ENCODE data around the gene PLA2G15.

Gene PLA2G15

DNA sequence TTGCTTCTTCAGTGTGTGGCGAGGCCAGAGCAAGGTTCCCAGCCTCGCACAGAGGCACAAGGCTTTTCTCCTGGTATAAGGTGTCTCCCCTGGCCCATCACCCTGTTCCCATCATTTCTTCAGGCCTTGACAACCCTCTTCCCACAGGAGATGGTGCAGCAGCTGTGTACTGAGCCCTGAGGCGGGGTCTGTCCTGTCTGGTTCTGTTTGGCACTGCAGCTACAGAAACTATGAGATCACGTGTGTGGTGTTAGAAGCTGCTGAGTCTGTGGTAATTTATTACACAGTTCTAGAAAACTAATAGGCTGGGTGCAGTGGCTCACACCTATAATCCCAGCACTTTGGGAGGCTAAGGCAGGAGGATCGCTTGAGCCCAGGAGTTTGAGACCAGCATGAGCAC is 7.2 kb downstream of the PLA2G15 start:
- DNase-seq (ENCODE audit: low spot score): no peak

DNA sequence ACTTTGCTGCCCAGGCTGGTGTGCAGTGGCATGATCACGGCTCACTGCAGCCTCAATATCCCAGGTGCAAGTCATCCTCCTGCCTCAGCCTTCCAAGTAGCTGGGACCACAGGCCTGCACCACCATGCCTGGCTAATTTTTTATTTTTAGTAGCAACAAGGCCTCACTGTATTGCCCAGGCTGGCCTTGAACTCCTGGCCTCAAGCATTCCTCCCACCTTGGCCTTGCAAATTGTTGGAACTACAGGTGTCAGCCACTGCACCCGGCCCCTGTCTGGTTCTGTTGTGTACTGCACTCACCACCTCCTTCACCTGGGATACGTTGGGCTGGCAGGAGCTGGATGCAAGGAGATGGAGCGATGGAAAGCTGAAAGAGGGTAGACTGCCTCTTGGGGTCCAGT is 8.5 kb downstream of the PLA2G15 start:
- DNase-seq (ENCODE audit: low spot score): no peak

DNA sequence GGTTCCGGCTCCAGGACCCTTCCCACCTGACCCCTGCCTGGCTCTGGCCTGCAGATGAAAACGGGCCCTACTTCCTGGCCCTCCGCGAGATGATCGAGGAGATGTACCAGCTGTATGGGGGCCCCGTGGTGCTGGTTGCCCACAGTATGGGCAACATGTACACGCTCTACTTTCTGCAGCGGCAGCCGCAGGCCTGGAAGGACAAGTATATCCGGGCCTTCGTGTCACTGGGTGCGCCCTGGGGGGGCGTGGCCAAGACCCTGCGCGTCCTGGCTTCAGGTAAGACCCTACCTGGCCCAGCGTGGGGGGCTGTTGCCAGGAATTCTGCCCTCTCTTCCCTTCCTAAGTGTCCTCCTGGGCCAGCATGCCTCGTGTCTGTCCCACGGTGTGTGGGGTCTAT is 10.5 kb downstream of the PLA2G15 start:
- DNase-seq (ENCODE audit: low spot score): no peak

DNA sequence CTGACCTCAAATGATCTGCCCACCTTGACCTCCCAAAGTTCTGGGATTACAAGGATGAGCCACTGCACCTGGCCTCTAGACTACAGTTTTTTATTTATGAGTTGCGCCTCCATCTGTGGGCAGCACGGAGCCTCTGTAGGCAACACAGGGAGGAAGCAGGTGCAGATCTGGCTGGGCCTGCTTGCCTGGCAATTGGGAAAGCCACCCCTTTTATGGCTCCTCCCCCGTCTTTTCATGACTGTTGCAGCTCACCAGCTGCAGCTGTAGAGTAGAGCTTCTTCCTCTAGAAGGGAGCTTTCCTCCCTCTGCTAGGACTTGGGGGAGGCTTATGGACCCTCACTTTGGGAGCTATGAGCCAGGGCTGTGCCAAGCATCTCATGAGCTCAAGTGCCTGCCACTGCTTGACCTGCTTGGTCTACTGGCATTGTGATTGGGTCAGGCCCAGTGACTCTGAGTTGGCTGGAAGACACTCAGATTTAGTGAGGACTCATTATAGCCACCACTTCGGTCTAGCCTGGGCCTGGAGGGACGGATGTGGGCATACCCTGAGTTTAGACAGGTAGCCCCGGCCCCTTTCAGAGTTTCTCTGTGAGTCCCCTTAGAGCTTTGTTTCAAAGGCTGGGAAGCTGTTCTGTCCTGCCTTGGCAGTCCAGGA is 12.2 kb downstream of the PLA2G15 start:
- no peak for DNase-seq (ENCODE audit: low spot score)

DNA sequence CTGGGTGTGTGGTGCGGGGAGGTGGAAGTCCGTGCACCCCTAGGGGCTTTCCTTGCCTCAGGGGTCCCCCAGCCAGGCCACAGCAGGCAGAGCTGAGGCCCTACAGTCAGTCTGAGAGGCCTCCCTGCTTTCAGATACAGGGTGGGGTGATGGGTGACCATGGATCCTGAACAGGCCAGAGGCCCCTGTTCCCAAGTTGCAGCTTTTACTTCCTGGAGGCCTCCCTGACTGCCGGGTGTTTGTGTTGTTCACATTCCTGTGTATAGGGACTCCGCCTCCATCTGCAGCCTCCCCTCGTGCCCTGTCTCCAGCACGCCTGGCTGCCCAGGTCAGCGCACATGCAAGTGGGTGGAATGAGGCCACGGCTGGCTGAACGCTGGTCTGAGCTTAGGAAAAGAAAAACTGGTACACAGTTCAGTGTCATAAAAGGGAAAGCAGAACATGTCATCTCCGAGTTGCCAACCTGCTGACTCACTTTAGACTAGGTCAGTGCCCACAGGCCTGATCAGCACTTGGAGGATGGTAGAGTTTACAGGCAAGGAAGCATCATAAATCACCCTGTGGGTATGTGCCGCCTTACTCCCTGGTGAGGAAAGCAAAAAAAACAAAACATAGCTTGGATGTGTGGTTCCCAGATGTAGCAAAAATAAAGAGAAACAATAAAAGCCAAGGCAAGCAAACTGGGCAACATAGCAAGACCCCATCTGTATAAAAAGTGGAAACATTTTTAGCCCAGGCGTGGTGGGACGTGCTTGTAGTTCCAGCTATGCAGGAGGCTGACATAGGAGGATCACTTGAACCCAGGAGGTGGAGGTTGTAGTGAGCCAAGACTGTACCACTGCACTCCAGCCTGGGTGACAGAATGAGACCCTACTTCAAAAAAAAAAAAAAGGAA is 13.0 kb downstream of the PLA2G15 start:
- no peak for DNase-seq (ENCODE audit: low spot score)

DNA sequence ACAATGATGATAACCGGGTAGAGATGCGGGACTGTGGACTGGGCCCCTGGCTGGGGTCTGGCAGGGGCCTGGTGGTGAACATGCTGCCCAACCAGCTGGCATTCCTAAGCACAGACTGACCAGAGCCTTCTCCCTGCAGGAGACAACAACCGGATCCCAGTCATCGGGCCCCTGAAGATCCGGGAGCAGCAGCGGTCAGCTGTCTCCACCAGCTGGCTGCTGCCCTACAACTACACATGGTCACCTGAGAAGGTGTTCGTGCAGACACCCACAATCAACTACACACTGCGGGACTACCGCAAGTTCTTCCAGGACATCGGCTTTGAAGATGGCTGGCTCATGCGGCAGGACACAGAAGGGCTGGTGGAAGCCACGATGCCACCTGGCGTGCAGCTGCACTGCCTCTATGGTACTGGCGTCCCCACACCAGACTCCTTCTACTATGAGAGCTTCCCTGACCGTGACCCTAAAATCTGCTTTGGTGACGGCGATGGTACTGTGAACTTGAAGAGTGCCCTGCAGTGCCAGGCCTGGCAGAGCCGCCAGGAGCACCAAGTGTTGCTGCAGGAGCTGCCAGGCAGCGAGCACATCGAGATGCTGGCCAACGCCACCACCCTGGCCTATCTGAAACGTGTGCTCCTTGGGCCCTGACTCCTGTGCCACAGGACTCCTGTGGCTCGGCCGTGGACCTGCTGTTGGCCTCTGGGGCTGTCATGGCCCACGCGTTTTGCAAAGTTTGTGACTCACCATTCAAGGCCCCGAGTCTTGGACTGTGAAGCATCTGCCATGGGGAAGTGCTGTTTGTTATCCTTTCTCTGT is 14.0 kb downstream of the PLA2G15 start:
- DNase-seq (ENCODE audit: low spot score): no peak

DNA sequence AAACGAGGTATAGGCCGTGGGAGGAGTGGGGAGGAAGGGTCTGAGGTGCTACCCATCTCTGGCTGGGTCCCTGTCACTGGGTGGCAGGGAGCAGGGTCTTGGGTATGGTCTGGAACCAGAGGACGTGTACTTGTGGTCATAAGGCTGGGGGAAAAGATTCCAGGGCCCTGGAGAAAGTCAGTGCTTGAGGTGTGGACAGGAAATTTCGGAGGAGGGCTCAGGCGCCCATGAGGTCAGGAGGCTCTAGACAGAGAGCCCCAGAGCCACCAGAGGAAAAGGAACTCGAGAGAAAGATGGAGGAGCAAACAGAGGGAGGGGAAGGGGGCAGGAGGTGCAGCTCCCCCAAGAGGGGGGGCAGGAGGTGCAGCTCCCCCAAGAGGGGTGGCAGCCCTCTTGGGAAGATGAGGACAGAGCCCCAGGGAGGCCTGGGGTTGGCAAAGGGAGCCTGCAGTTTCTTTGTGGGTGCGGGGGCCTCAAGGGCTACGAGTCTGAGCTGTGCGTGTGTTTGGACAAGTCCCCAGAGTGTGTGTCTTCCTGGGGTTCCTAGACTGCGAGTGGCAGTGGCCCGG is 18.5 kb downstream of the PLA2G15 start:
- DNase-seq (ENCODE audit: low spot score): no peak

DNA sequence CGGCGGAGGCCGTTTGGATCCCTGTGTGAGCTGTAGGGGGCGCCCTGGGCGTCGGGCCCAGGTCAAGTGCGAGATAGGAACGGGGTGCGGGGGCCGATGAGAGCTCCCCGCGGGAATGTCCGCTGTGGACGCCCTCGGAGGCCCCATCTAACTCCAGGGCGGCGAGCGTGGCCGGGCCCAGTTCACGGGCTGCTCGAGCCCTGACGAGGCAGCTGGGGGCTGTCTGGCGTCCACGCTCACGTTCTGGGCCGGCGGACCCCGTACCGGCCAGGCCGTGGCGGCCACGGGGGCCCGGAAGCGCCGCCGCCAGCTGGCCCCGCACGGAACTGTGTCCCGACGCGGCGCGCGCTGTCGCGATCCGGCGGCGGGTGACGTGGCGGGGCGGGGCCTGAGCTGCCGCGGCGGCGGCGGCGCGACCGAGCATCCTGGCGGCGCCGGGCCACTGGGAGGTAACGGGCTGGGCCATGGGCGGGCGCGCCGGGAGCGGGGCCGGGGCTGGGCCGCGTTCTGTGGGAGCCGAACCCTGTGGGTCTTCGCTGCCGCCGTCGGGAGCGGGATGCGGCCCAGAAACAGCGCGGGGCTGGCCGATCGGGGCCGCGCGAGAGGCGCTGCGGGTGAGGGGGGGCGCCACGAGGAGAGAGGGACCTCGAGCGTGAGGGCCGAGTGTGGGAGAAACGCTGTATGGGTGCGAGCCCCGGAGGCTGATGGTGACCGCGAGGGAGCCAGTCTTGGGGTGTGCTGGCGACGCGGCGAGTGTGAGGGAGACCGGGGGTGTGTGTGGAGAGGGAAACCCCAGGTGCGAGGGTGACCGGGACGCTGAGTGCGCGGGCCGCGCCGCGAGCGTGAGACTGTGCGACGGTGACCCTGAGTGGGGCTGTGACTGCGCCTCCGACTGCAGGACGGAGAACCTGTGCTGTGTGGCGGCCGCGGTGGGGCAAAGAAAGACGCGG is 19.2 kb downstream of the PLA2G15 start, which contains the start of gene SLC7A6:
Gene SLC7A6, plus strand, starts transcription at position 399 of the 950 bp plus-strand sequence. CDS start 10,201 bp downstream, outside the sequence.
- DNase-seq (ENCODE audit: low spot score): peak; percentile 89

DNA sequence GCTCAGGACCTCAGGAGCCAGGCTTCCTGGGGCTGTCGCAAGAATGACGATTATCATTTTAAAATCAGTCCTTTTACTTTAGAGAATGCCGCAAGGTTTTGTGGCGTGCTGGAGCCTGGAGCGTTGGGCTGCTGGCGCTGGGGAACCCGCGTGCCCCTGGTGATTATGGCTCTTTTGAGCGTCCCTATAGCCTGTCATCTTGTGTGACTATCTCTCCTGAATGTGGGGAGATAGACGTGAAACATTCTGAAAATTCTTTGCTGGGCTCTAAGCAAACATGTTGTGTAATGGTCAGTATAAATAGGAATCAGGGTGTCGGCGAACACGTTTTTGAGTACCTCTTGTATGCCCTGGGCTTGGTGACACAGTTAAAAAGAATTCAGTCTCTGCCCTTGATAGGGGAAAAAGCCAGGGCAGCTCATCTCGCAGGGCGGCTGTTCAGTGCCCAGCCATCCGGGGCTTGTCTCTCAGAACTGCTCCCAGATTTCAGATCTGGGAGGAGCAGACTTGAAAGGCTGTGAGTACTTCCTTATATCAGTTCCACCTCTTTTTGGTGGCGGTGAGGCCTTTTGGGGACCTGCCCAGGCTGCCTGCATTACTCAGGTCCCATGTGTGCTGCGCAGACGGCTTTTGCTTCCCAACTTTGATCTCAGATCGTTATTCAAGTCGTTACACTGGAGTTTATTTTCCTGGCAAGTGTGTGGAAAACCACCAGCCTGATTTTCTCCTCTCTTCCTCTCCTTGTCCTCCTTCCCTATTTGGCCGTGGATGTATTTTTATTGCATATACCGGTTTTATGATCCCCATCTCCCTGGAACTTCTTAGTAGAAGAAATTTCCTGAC is 20.1 kb downstream of the PLA2G15 start:
- DNase-seq (ENCODE audit: low spot score): no peak

DNA sequence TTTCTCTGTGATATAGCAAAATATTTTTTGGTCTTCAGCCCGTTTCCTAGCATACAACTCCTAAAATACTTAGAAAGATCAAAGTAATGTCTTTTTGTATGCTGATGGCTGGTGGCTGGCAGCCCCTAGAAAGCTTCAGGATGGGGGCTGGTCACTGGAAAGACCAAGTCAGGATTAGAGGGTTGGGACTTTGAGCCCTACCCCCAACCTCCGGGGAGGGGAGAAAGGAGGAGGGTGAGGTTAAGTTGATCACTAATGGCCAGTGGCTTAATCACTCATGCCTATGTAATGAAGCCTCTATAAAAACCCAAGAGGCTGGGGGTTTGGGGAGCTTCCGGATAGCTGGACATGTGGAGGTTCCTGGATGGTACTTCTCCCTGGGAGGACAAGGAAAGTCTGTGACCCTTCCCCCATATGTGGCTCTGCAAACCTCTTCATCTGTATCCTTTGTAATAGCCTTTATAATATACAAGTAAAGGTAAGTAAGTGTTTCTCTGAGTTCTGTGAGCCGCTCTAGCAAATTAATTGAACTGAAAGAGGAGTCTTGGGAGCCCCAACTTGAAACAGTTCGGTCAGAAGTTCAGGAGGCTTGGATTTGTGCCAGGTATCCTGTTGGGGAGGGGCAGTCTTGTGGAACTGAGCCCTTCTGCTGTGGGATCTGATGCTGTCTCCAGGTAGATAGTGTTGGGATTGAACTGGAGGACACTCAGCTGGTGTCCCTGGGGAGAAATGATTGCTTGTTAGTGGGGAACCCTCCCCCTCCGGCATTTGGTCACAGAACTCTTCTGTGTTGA is 22.6 kb downstream of the PLA2G15 start:
- DNase-seq (ENCODE audit: low spot score): no peak

DNA sequence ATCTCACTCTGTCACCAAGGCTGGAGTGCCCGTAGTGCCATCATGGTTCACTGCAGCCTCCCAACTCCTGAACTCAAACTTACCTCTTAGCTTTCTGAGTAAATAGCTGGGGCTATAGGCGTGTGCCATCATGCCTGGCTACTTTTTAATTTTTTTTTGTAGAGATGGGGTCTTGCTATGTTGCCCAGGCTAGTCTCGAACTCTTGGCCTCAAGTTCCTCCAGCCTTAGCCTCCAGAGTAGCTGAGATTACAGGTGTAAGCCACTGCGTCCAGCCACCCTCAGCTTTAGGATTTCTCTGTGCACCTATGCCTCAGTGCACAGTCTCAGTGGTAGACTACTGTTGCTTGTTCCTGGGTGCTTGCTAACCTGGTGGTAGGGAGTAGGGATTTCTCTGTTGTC is 24.6 kb downstream of the PLA2G15 start:
- no peak for DNase-seq (ENCODE audit: low spot score)

DNA sequence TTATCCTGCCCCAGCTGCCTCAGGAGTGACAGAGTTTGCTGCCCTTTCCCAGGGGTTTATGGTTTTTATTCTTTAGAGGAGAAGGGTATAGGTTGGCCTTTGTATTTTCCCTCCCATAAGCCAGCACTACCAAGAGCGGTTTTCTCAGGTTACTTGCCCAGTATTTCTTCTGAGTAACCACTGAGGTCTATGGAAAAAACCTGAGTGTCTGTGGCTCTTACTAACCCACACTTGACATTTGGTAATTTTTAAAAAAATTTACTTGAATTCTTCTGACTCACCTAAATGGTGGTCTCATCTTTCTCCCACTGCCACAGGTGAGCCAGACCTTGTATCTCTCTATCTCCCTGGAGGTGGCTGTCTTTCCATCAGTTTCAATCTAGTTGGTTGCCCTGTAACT is 25.2 kb downstream of the PLA2G15 start:
- no peak for DNase-seq (ENCODE audit: low spot score)

DNA sequence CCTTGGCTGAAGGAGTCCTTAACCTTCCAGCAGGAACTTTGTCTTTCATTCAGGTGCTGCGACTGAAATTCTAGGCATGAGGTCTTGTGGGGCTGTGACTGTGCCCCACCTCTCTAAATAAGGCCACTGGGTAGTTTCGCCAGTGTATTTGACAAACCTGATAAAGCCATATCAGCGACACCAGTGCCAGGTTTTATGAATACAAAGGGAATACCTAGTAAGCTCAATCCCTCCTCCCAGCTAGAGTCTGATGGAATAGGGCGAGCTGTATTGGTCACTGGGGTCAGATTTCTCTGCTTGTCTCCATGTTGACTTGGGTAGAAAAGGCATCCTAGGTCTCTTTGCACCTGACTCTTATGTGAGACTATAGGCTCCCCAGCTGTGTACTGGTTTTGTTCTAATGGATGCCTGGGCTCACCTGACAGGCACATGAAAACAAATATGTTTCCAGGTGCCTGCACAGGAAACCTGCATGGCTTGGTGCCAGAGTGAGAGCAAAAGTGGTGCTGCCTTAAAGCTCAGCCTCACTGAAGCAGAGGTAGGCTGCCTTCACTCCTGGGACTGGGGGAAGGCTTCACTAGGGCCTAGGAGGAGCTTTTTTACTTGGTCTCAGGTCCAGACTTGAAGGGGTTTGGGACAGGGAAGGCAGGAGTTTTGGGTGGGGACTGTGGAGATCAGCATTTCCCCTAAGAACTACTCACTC is 27.5 kb downstream of the PLA2G15 start:
- no peak for DNase-seq (ENCODE audit: low spot score)

DNA sequence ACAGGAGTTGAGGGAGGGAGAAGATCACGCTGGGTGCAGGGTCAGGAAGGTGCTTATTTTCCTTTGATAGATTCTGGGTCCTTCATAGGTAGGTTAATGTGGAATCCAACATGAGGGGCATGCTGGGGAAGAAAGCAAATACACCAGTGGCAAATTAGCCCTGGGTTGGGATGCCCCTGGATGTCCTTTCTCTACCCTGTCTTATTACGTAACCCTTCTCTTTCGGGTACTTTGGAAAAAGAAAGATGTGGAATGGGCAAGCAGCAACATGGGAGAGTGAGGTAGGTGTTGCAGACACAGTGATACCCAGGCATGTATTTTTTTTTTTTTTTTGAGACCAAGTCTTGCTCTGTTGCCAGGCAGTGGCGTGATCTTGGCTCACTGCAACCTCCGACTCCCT is 28.3 kb downstream of the PLA2G15 start:
- no peak for DNase-seq (ENCODE audit: low spot score)

DNA sequence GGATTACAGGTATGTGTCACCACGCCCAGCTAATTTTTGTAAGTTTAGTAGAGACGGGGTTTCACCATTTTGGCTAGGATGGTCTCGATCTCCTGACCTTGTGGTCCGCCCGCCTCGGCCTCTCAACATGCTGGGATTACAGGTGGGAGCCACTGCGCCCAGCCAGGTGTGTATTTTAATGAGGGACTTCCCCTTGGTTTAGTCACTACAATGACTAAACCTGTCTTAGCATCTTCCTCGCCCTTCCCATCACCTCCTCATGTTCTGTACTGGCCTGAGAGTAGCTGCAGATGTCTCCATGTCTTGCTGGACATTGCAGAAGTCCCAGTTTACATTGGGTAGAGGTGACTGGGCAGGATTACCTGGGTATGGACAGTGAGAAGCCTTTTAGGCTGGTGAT is 28.7 kb downstream of the PLA2G15 start:
- no peak for DNase-seq (ENCODE audit: low spot score)

DNA sequence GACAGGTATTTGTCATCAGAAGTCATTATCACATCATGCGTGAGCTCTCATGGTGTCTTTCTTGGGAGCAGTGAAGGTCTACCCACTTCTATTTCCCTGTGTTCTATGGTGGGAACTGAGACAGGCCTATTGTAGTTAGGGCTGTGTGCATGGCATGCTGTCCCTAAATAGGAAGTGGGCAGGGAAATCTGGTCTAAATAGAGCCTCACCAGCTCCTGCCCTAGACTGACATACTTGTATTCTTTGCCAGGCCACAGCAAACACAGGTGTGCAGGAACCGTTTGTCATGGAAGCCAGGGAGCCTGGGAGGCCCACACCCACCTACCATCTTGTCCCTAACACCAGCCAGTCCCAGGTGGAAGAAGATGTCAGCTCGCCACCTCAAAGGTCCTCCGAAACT is 29.3 kb downstream of the PLA2G15 start:
- no peak for DNase-seq (ENCODE audit: low spot score)

DNA sequence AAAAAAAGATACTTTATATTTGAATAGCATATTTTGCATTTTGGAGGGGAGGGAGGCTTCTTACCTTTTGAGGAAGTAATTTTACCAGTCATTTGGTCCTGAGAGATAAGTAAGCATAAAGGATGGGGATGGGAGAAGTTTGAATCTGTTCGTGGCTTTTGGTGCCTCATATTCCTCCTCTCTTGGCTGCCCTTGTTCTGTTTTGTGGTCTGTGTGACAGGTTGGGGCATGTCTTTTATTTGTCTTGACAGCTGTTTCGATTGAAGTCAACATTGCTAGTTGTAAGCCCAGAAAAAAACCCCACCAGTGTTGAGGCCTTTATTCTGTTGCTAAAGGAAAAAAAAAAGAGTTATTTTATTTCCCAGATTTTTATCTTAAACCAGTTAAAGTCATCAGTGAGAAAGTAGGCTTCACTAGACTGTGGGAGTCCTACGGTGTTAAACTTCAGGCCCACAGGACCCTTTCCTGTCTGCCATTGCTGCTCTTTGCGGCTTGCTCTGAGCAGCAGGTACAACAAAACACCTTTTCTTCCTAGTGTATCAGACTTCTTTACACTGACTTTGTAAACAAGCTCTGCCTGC is 30.5 kb downstream of the PLA2G15 start:
- DNase-seq (ENCODE audit: low spot score): no peak

DNA sequence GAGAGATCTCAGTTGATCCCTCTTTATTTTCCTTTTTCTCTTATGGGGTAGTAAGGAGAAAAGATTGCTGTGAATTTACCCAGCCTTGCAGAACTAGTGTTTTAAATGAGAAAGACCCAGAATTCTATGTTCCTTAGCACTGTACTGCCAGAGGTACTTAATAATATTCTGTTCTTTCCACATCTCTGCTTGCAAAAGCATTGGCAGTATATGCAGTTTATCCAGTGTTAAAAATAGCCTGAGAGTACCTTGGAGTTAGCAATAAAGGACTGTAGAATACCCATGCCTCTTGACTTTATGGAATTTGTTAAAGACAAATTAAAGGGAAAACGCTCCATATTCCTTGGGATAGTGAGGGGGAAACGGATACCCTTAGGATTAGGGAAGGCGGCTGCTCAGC is 31.1 kb downstream of the PLA2G15 start:
- DNase-seq (ENCODE audit: low spot score): no peak
